ENCODE data around the gene PAOX.

The PAOX gene

GRCh38 chr10:133379152-133379800 is at the start of gene PAOX:
Gene PAOX (plus strand): TSS chr10:133379262. CDS start chr10:133379317, 55 bp downstream.
- peak; percentile 18 for DNase-seq (ENCODE audit: low read depth)

DNA sequence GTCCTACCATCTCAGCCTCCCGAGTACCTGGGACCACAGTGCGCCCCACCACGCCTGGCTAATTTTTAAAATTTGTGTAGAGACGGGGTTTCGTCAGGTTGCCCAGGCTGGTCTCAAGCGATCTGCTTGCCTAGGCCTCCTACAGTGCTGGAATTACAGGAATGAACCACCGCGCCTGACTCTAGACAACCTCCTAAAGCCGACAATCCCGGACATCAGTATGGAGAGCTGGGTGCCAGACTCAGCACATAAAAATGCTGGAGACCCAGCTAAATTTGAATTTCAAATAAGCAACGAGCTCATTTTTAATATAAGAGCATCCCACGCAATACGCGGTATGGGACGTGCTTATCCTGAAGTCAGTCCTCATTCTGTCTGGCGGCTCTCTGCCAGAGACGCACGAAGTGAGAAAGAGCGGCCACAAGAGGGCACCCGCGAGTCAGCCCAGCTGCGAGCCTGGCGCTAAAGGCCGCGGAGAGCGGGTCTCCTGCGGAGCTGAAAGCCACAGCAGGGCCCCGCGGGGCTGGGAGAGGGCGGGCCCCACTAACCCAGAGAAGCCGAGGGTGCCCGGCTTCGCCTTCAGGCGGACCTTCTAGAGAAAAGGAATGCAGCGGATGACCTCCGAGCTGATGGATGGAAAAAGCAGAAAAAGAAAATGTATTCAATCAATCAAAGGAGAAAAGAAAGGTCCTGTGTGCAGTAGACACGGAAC is 49.4 kb upstream of the PAOX start:
- peak; percentile 79 for DNase-seq (ENCODE audit: low read depth)

DNA sequence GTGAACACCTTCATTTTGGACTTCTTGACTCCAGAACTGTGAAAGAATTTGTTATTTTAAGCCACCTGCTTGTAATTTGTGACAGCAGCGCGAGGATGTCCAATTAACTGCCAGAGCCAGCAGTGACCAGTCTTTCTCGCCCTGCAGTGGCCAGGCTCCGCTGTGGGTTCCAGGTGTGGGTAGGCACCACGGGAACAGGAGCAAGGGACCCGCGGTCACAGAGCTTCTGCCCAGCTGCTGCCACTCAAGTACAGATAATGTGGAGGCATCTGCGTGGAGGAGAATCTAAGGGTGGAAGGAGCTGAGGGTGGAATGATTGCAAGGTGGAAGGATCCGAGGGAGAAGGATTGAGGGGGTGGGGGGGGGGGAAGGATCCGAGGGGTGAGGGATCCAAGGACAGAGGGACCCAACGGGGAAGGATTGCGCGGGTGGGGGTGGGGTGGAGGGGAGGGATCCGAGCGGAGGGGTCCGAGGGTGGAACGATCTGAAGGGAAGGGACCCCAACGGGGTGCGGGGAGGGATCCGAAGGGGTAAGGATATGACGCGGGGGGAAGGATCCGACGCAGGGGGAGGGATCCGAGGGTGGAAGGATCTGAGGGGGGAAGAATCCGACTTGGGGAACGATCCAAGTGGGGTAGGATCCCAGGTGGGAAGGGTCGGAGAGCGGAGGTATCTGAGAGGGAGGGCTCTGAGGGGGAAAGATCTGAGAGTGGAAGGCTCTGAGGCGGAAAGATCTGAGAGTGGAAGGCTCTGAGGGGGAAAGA is 45.9 kb upstream of the PAOX start:
- DNase-seq (ENCODE audit: low read depth): no peak

DNA sequence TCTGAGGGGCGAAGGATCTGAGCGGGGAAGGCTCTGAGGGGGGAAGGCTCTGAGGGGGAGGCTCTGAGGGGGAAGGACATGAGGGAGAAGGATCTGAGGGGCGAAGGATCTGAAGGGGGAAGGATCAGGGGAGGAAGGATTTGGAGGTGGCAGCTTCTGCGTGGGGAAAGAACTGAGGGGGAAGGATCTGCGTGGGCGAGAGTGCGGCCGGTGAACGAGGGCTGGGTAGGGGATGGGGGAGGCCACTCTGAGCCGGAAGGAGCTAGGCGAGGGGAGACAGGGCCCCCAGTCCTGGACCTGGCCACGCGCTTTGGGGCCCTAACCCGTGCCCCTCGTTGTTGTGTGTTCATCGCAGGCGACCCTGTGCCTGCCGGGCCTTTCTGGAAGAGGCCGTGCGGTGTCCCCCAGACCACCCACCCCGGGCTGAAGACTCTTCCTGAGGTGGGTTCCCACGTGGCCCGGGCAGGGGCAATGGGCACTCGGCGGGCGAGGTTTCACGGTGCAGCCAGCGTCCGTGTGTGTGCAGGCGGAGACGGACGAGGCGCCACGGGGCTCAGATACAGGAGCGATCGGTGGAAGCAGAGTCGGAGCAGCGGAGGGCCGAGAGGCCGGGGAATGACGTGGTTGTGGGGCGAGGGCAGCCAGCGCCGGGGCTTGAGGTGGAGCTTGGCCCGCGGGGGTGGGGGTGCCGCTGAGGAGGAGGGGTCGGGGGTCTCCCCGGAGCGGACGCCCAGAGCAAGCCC is 44.4 kb upstream of the PAOX start:
- DNase-seq (ENCODE audit: low read depth): no peak

DNA sequence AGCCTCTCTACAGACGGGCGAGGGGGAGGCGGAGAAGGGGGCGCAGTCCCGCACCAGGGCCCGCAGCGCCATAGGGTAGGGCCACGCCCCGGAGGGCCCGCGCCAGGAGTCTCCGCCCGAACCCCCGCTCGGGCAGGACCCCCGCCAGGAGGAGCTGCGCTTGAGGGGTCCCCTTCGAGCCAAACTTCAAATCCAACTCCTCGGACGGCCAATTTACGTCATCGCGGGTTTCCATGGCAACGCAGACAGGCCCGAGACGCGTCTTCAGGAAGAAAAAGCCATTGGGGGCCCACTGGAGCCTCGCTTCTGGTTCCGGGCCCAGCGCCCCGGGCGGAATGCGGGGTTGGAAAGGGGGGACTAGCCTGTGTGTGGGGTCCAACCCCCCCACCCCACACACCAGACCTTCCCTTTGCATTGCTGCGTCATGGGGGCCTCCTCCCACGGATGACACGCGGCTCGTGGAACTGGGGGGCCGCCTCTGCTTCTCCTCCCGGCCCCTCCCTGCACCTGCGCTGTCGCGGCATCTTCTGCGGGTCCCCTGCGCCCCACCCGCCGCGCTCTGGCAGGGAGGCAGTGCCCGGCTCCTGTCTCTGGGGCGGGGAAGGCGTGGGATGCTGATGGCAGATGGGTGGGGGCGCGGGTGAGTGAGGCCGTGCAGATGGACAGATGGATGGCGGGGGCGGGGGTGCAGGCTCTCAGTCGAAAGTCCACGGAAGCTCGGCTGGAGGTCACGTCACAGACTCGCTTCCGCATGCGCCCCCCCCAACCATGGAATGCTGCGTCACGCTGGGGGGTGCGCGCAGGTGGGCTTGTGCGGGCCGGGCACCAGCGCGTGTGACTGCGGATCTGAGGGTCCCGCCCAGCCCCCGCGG is 43.6 kb upstream of the PAOX start:
- peak; percentile 71 for DNase-seq (ENCODE audit: low read depth)

DNA sequence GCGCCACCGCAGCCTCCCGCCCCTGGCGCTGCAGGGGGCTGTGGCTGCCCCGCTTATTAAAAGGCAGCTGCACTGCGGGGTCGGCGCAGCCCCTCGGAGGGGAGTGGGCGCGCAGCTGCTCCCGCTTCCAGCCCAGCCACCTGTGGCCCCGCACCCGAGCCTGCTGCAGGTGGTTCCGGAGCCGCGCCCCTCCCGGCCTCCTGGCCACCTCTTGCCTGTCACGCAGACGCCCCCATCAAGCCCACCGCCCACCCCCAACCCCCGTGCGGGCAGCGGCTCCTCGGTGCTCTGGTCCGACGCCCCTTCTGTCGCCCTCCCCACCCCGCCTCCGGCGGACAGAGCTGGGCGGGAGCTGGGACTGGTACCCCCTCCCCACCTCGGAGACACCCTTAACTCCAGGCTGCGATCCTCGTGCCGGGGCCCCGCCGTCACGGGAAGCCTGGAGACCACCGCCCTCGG is 42.9 kb upstream of the PAOX start:
- DNase-seq (ENCODE audit: low read depth): no peak

- DNase-seq (ENCODE audit: low read depth): peak; percentile 48
These were observed 42.3 kb upstream of the PAOX start, which contains the start of gene CALY for GRCh38 chr10:133336577-133337369. Gene CALY (minus strand): TSS chr10:133336896. CDS start chr10:133328989, 7,907 bp downstream.

GRCh38 chr10:133337370-133337725 is 41.7 kb upstream of the PAOX start:
- DNase-seq (ENCODE audit: low read depth): no peak

DNA sequence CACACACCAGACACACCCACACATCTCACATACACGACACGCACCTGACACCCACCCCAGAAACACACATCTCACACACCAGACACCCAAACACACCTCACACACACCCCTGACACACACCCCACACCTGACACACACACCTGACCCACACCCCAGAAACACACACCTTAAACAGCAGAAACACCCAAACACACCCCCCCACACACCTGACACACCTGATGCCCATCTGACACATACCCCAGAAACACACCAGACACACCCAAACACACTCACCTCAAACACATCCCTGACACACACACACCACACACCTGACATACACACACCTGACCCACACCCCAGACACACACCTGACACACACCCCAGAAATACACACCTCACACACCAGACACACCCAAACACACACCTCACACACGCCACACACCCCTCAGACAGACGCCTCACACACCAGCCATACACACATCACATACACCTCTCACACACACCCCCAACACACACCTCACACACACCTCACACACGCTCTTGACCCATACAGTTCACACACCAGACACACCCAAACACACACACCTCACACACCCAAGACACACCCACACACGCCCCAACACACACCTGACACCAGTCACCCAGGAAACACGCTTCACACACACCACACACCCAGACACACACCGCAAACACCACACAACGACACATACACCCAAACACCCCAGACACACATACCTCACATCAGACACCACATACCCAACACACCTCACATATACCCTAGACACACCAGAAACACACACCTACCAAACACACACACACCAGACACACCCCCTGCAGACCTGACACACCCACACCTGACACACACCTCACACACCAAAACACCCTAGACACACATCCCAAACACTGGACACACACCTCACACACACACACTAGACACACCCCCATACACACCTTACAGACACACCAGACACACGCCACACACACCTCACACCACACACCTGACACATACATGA is 40.7 kb upstream of the PAOX start:
- DNase-seq (ENCODE audit: low read depth): no peak

- no peak for DNase-seq (ENCODE audit: low read depth)
These were observed 39.2 kb upstream of the PAOX start for GRCh38 chr10:133339708-133340380.

DNA sequence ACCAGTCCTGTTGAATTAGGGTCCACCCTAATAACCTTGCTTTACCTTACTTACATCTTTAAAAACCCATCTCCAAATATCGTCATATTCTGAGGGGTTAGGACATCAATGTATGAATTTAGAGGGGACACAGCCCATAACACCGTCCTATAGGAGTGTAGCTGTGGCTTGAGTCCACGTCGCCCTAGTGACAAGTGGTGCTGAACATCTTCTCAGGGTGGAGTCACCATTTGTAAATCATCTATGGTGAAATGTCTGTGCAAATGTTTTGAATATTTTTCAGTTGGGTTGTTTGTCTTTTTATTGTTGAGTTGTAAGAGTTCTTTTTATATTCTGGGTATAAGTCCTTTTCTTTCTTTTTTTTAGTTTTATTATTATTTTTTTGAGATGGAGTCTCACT is 37.1 kb upstream of the PAOX start:
- DNase-seq (ENCODE audit: low read depth): no peak

GRCh38 chr10:133342942-133343341 is 36.1 kb upstream of the PAOX start:
- DNase-seq (ENCODE audit: low read depth): no peak

GRCh38 chr10:133343558-133343957 is 35.5 kb upstream of the PAOX start:
- no peak for DNase-seq (ENCODE audit: low read depth)

GRCh38 chr10:133344236-133344635 is 34.8 kb upstream of the PAOX start:
- no peak for DNase-seq (ENCODE audit: low read depth)

GRCh38 chr10:133346413-133346812 is 32.6 kb upstream of the PAOX start:
- no peak for DNase-seq (ENCODE audit: low read depth)

- no peak for DNase-seq (ENCODE audit: low read depth)
These were observed 31.1 kb upstream of the PAOX start for GRCh38 chr10:133347710-133348517.

GRCh38 chr10:133349160-133349568 is 29.9 kb upstream of the PAOX start:
- DNase-seq (ENCODE audit: low read depth): no peak

- DNase-seq (ENCODE audit: low read depth): no peak
These were observed 29.5 kb upstream of the PAOX start for GRCh38 chr10:133349577-133350011.

Data from stimulated activated CD8-positive, alpha-beta memory T cell treated with anti-CD3 and anti-CD28 coated beads, Interleukin-15, amount 100 ng/mL, for 1 hour (primary cell).